IMR-90 (cell line): ENCODE data around the gene HS3ST2. TPM values are rescaled to one million over a fixed set of nuclear protein-coding genes. Genes with fewer than 3 reads are reported as not detected.
"Not testable (repeated sequence)": the region's sequence is repeated elsewhere in the genome, so short reads cannot be mapped to it uniquely, and the experiment has no call there.

Experiments
- ATAC-seq: fragments of 200-7000 bp; cut with Tn5 transposase; 2 replicates; pipeline ENCODE4 v1.9.1; 2020; ENCODE audit warnings: low read depth, mild to moderate bottlenecking, moderate library complexity
- BruUV-seq: library from RNA; stranded (reverse); fragments of 400-500 nt; replicated peaks from 2 replicates; lab custom pipeline; 2021; lab: Mats Ljungman, UMichigan
- CTCF ChIA-PET: fragments of 300-600 bp; formaldehyde crosslinking; extraction: SDS; loops from one replicate; lab custom pipeline; 2021; ENCODE audit warnings: antibody characterized with exemption; lab: Yijun Ruan, JAX
- POLR2A ChIA-PET: fragments of 300-600 bp; sonication (Branson Sonifier 250); formaldehyde crosslinking; loops from one replicate; lab custom pipeline; 2022; ENCODE audit warnings: antibody characterized with exemption; ENCODE audit not compliant: unreplicated experiment; lab: Charles Lee
- DNase-seq: peaks from one replicate; pipeline ENCODE4 v3.0.0; 2013
- H2AFZ ChIP-seq: replicated peaks from 2 replicates; pipeline ENCODE3; 2013; ENCODE audit warnings: low read length, mild to moderate bottlenecking; ENCODE audit not compliant: poor library complexity
- H2AK5ac ChIP-seq: 2 replicates; pipeline ENCODE4 v1.6.1; 2013; ENCODE audit warnings: low read depth, low read length, inconsistent platforms
- H2AK9ac ChIP-seq: replicated peaks from 2 replicates; pipeline ENCODE3; 2013; ENCODE audit warnings: mild to moderate bottlenecking, low read depth, low read length, moderate library complexity; ENCODE audit not compliant: poor library complexity
- H2BK120ac ChIP-seq: 2 replicates; pipeline ENCODE4 v1.6.1; 2013; ENCODE audit warnings: low read depth, low read length, inconsistent platforms
- H2BK15ac ChIP-seq: 3 replicates; pipeline ENCODE4 v1.6.1; 2013; ENCODE audit warnings: low read depth, low read length, inconsistent platforms
- H2BK20ac ChIP-seq: 2 replicates; pipeline ENCODE4 v1.6.1; 2013; ENCODE audit warnings: low read depth, mild to moderate bottlenecking, inconsistent platforms, low read length, moderate library complexity
- H2BK5ac ChIP-seq: 2 replicates; pipeline ENCODE4 v1.6.1; 2013; ENCODE audit warnings: mild to moderate bottlenecking, low read depth, low read length, inconsistent platforms; ENCODE audit not compliant: poor library complexity, severe bottlenecking
- H3K14ac ChIP-seq: replicated peaks from 2 replicates; pipeline ENCODE4 v1.6.1; 2013; ENCODE audit warnings: low read depth, low read length, inconsistent platforms
- H3K18ac ChIP-seq: 2 replicates; pipeline ENCODE4 v1.6.1; 2013; ENCODE audit warnings: low read depth, low read length, control low read depth
- H3K23ac ChIP-seq: 2 replicates; pipeline ENCODE4 v1.6.1; 2013; ENCODE audit warnings: low read depth, low read length, inconsistent platforms
- H3K27ac ChIP-seq: 2 replicates; pipeline ENCODE4 v1.5.1; 2013; ENCODE audit warnings: mild to moderate bottlenecking, control low read depth, low read length; ENCODE audit not compliant: insufficient read depth
- H3K27me3 ChIP-seq: 2 replicates; pipeline ENCODE4 v1.6.1; 2013; ENCODE audit warnings: low read length; ENCODE audit not compliant: control insufficient read depth, insufficient read depth
- H3K36me3 ChIP-seq: 2 replicates; pipeline ENCODE4 v1.6.1; 2013; ENCODE audit warnings: low read length, mixed read lengths; ENCODE audit not compliant: control insufficient read depth, insufficient read depth
- H3K4ac ChIP-seq: 2 replicates; pipeline ENCODE4 v1.6.1; 2013; ENCODE audit warnings: low read depth, low read length, inconsistent platforms
- H3K4me1 ChIP-seq: 2 replicates; pipeline ENCODE4 v1.6.1; 2013; ENCODE audit warnings: low read length, mixed read lengths; ENCODE audit not compliant: control insufficient read depth, insufficient read depth
- H3K4me2 ChIP-seq: 2 replicates; pipeline ENCODE4 v1.6.1; 2013; ENCODE audit warnings: low read depth, mild to moderate bottlenecking, control low read depth, low read length, moderate library complexity
- H3K4me3 ChIP-seq: 2 replicates; pipeline ENCODE4 v1.5.1; 2013; ENCODE audit warnings: low read depth, mild to moderate bottlenecking, control low read depth, low read length, moderate library complexity; ENCODE audit not compliant: insufficient read depth
- H3K56ac ChIP-seq: 2 replicates; pipeline ENCODE4 v1.6.1; 2013; ENCODE audit warnings: low read length, inconsistent platforms; ENCODE audit not compliant: insufficient read depth; ENCODE audit errors: extremely low read depth
- H3K79me1 ChIP-seq, 2 experiments: 2 replicates each; pipeline ENCODE4 v1.6.1; 2013; ENCODE audit warnings: low read length in 2 of 2, inconsistent platforms in 1 of 2, low read depth in 1 of 2
- H3K9ac ChIP-seq: 2 replicates; pipeline ENCODE4 v1.6.1; 2013; ENCODE audit warnings: low read depth, low read length, control low read depth
- H3K9me1 ChIP-seq: 2 replicates; pipeline ENCODE4 v1.6.1; 2013; ENCODE audit warnings: low read length, inconsistent platforms; ENCODE audit not compliant: insufficient read depth
- H3K9me3 ChIP-seq: 2 replicates; pipeline ENCODE4 v1.6.1; 2013; ENCODE audit warnings: low read length; ENCODE audit not compliant: control insufficient read depth, insufficient read depth
- H4K20me1 ChIP-seq: 2 replicates; pipeline ENCODE4 v1.6.1; 2013; ENCODE audit warnings: low read length, inconsistent platforms; ENCODE audit not compliant: insufficient read depth
- H4K5ac ChIP-seq: 2 replicates; pipeline ENCODE4 v1.6.1; 2013; ENCODE audit warnings: mild to moderate bottlenecking, low read depth, low read length, control low read depth
- H4K8ac ChIP-seq, 2 experiments: 2 replicates each; pipeline ENCODE4 v1.6.1; 2013; ENCODE audit warnings: low read depth in 2 of 2, low read length in 2 of 2, control low read depth in 1 of 2, inconsistent platforms in 1 of 2
- H4K91ac ChIP-seq: 2 replicates; pipeline ENCODE4 v1.6.1; 2013; ENCODE audit warnings: low read depth, low read length, inconsistent platforms; ENCODE audit not compliant: insufficient read depth
- WGBS, 2 experiments: methylation state at CpG; one replicate each; pipeline versions ENCODE4 v1.1.5 to v1.1.7; 2013; ENCODE audit warnings: missing lambda C conversion rate in 2 of 2; ENCODE audit not compliant: insufficient read length in 1 of 2; ENCODE audit errors: extremely low coverage in 2 of 2; 5-methylcytosine and 5-hydroxymethylcytosine counted together
- dilution Hi-C: fragments of 300-500 bp; cut with HindIII; formaldehyde crosslinking; loops from one replicate; pipeline ENCODE4 v1.14.3; 2018; ENCODE audit warnings: low sequenced_read_pairs; ENCODE audit not compliant: unreplicated experiment
- in situ Hi-C: fragments of 300-500 bp; cut with MboI; formaldehyde crosslinking; loops from 3 replicates; pipeline ENCODE4 v1.14.3; 2019; ENCODE audit warnings: low sequenced_read_pairs, inconsistent platforms, mixed read lengths
- intact Hi-C: fragments of 100-400 bp; cut with micrococcal nuclease; formaldehyde crosslinking; loops from 2 replicates; pipeline ENCODE4 v1.10.0; 2022
- polyA plus RNA-seq, 3 experiments: library from polyadenylated mRNA; depleted of rRNA; stranded (reverse); fragments of >200 nt; gene quantifications; 2 replicates each; pipeline ENCODE4 v1.2.3, GENCODE V29; 2012; ENCODE audit warnings: low replicate concordance in 1 of 3
- total RNA-seq: library from RNA; depleted of rRNA; stranded (reverse); fragments of >200 nt; gene quantifications from 2 replicates; pipeline ENCODE4 v1.2.3, GENCODE V29; 2012

Gene HS3ST2
- total and polyA plus RNA-seq, 2 of the 4 experiments (the other 2 are of a cell fraction): not detected

GRCh38 chr16:22939744-22940363 is 125.9 kb downstream of the HS3ST2 start:
- 45% methylated on average over 2 of the region's 4 CpGs; no CpG with 5 or more reads in 1 of the 2 experiments for WGBS, 2 experiments
- CTCF ChIA-PET: not testable (repeated sequence)

More at GRCh38 chr16:22939744-22940363, 125.9 kb downstream of the HS3ST2 start:
- POLR2A ChIA-PET, H3K27me3 ChIP-seq, H3K56ac ChIP-seq, H3K9me1 ChIP-seq, H4K5ac ChIP-seq, H3K36me3 ChIP-seq, DNase-seq, H4K91ac ChIP-seq, H4K8ac ChIP-seq, H3K79me1 ChIP-seq, H4K20me1 ChIP-seq, H3K4me1 ChIP-seq, H3K9me3 ChIP-seq, H3K9ac ChIP-seq, BruUV-seq, H2BK15ac ChIP-seq, dilution Hi-C loops, H2BK120ac ChIP-seq, ATAC-seq, H3K18ac ChIP-seq, H2AFZ ChIP-seq, H3K4me3 ChIP-seq, H3K27ac ChIP-seq, H2BK20ac ChIP-seq, H3K14ac ChIP-seq, H3K4ac ChIP-seq, H3K4me2 ChIP-seq, in situ Hi-C loops, intact Hi-C loops, H2AK9ac ChIP-seq, H2BK5ac ChIP-seq, H3K23ac ChIP-seq, H2AK5ac ChIP-seq: not testable (repeated sequence)
